GM18520 (cell line): Measurements from ENCODE around the gene KRI1.
A peak's percentile ranks its signal among the peaks of the same experiment; 100 is the strongest.

Experiments used
- ATAC-seq: cut with Tn5 transposase; IDR thresholded peaks from one replicate; pipeline ENCODE4 v1.9.1; 2021; ENCODE audit not compliant: unreplicated experiment

Gene KRI1

GRCh38 chr19:10565567-10566407 is at the start of gene KRI1:
Gene KRI1, minus strand, starts transcription at chr19:10566010. Its CDS starts 11 bp downstream, at chr19:10565999.
- peak; percentile 26 for ATAC-seq

GRCh38 chr19:10612499-10613119 is 46.8 kb upstream of the KRI1 start:
- ATAC-seq: no peak

GRCh38 chr19:10611907-10612306 is 46.1 kb upstream of the KRI1 start:
- ATAC-seq: no peak

GRCh38 chr19:10604460-10604980 is 38.7 kb upstream of the KRI1 start:
- no peak for ATAC-seq

- ATAC-seq: no peak
Measured at GRCh38 chr19:10603873-10604459, 38.2 kb upstream of the KRI1 start.

- peak; percentile 47 for ATAC-seq
Measured at GRCh38 chr19:10603084-10603872, 37.5 kb upstream of the KRI1 start.

- ATAC-seq: no peak
Measured at GRCh38 chr19:10602330-10603083, 36.7 kb upstream of the KRI1 start.

- no peak for ATAC-seq
Measured at GRCh38 chr19:10601999-10602329, 36.2 kb upstream of the KRI1 start.

- no peak for ATAC-seq
Measured at GRCh38 chr19:10600149-10600548, 34.3 kb upstream of the KRI1 start.

- ATAC-seq: no peak
Measured at GRCh38 chr19:10593820-10594637, 28.2 kb upstream of the KRI1 start.

GRCh38 chr19:10593148-10593547 is 27.3 kb upstream of the KRI1 start:
- ATAC-seq: no peak

GRCh38 chr19:10587839-10588150 is 22.0 kb upstream of the KRI1 start:
- ATAC-seq: no peak

GRCh38 chr19:10587022-10587838 is 21.4 kb upstream of the KRI1 start, which contains the start of gene AP1M2:
Gene AP1M2, minus strand, starts transcription at chr19:10587312. Its CDS starts 81 bp downstream, at chr19:10587231.
- ATAC-seq: no peak

- no peak for ATAC-seq
Measured at GRCh38 chr19:10586396-10586795, 20.6 kb upstream of the KRI1 start.

GRCh38 chr19:10583036-10583776 is 17.4 kb upstream of the KRI1 start:
- no peak for ATAC-seq

- no peak for ATAC-seq
Measured at GRCh38 chr19:10582091-10582490, 16.3 kb upstream of the KRI1 start.

- ATAC-seq: no peak
Measured at GRCh38 chr19:10580979-10581631, 15.3 kb upstream of the KRI1 start.

- ATAC-seq: no peak
Measured at GRCh38 chr19:10577951-10578350, 12.1 kb upstream of the KRI1 start.
